Kidney tubule cell (primary cell): ENCODE results near the gene REELD1.

Experiments
- DNase-seq: peaks from one replicate; pipeline ENCODE4 v3.0.0-alpha.2; 2018; ENCODE audit warnings: low spot score

REELD1 gene

GRCh38 chr4:146214238-146214637 is at the start of gene REELD1:
Gene REELD1, plus strand, starts transcription at chr4:146214538. Its CDS starts 2,415 bp downstream, at chr4:146216953.
- DNase-seq, result no peak

- no peak for DNase-seq
These were observed 49.1 kb upstream of the REELD1 start for GRCh38 chr4:146165221-146165620.

GRCh38 chr4:146165840-146166239 is 48.5 kb upstream of the REELD1 start:
- peak; percentile 84 for DNase-seq

GRCh38 chr4:146170149-146170548 is 44.2 kb upstream of the REELD1 start:
- no peak for DNase-seq

GRCh38 chr4:146175541-146176453 is 38.5 kb upstream of the REELD1 start, which contains the start of gene LSM6:
Gene LSM6, plus strand, starts transcription at chr4:146175718. Its CDS starts 7,204 bp downstream, at chr4:146182922.
- peak; percentile 89 for DNase-seq

- peak; percentile 6 for DNase-seq
These were observed 37.4 kb upstream of the REELD1 start for GRCh38 chr4:146176891-146177290.

- DNase-seq, result no peak
These were observed 36.2 kb upstream of the REELD1 start for GRCh38 chr4:146178126-146178525.

GRCh38 chr4:146179784-146180370 is 34.5 kb upstream of the REELD1 start:
- DNase-seq, result no peak

- no peak for DNase-seq
These were observed 31.9 kb upstream of the REELD1 start for GRCh38 chr4:146182443-146182842.

- DNase-seq, result no peak
These were observed 31.1 kb upstream of the REELD1 start for GRCh38 chr4:146183209-146183608.

GRCh38 chr4:146186041-146186440 is 28.3 kb upstream of the REELD1 start:
- no peak for DNase-seq

GRCh38 chr4:146186596-146186995 is 27.7 kb upstream of the REELD1 start:
- no peak for DNase-seq

GRCh38 chr4:146190456-146190855 is 23.9 kb upstream of the REELD1 start:
- DNase-seq, result no peak

GRCh38 chr4:146191766-146192458 is 22.4 kb upstream of the REELD1 start:
- DNase-seq, result peak; percentile 7

GRCh38 chr4:146193628-146194027 is 20.7 kb upstream of the REELD1 start:
- DNase-seq, result no peak

- DNase-seq, result no peak
These were observed 20.1 kb upstream of the REELD1 start for GRCh38 chr4:146194212-146194611.

- DNase-seq, result no peak
These were observed 11.7 kb upstream of the REELD1 start for GRCh38 chr4:146202665-146203064.

GRCh38 chr4:146207410-146207809 is 6.9 kb upstream of the REELD1 start:
- DNase-seq, result no peak

GRCh38 chr4:146210890-146211289 is 3.4 kb upstream of the REELD1 start:
- no peak for DNase-seq

GRCh38 chr4:146211440-146211839 is 2.9 kb upstream of the REELD1 start:
- no peak for DNase-seq

GRCh38 chr4:146212781-146213180 is 1.6 kb upstream of the REELD1 start:
- no peak for DNase-seq

- DNase-seq, result peak; percentile 81
These were observed 8.0 kb downstream of the REELD1 start for GRCh38 chr4:146222313-146222712.
